ENCODE measurements around the gene DPH7.
"Not testable (repeated sequence)": the region's sequence is repeated elsewhere in the genome, so short reads cannot be mapped to it uniquely, and the experiment has no call there.

DPH7 gene

DNA sequence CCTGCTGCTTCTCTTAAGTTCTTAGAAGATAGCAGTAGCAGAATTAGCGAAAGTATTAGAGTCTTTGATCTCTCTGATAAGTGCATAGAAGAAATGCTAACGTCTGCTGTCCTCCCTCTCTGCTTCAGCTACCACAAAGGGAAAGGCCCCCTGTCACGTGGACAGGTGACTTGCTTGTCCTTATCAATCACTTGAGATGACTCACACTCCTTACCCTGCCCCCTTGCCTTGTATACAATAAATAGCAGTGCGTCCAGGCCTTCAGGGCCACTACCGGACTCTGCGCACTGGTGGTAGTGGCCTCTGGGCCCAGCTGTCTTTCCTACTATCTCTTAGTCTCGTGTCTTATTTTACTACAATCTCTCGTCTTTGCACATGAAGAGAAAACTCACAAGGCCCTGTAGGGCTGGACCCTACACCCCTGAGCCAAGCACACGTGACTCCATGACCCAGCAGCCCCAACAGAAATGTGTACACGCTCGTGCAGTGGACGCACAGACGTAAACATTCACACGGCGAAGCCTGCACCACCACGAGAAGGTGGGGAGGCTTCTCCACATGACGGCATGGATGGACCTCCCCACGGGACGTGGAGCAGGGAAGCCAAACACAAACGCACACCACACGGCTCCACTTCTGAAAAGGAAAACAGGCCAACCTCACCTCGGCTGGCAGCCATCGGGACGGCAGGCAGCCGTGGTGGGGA, 66.8 kb downstream of the DPH7 start:
- no peak overlapping the region for H3K27ac ChIP-seq
- no peak for TF ChIP-seq Cebpa-rat (IDR thresholded peaks at IDR 0.05)

DNA sequence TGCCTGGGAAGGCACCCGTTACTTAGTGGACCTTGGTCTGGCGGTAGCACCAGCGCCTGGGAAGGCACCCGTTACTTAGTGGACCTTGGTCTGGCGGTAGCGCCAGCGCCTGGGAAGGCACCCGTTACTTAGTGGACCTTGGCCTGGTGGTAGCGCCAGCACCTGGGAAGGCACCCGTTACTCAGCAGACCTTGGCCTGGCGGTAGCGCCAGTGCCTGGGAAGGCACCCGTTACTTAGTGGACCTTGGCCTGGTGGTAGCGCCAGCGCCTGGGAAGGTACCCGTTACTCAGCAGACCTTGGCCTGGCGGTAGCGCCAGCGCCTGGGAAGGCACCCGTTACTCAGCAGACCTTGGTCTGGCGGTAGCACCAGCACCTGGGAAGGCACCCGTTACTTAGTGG, 67.6 kb downstream of the DPH7 start:
- H3K27ac ChIP-seq; H3K4me3 ChIP-seq; H3K9me3 ChIP-seq (replicated peaks in 1 of 11); H3K9ac ChIP-seq; H4K20me1 ChIP-seq; H3K36me3 ChIP-seq; H3K27me3 ChIP-seq; H3K4me2 ChIP-seq: not testable (repeated sequence)
- H3K4me1 ChIP-seq = peaks cover 0 to 38% (median 34%) of the 10 kb centered on the region in 10 experiments; a peak in 18 of 20 replicates

More for the DNA sequence above, 66.8 kb downstream of the DPH7 start:
- H3K9ac ChIP-seq = no peak overlapping the region
- peaks cover 0 to 2% (median 0%) of the 10 kb centered on the region in 11 experiments; a peak in 1 of 22 replicates for H4K20me1 ChIP-seq
- no peak overlapping the region for H3K4me2 ChIP-seq
- 0 out of 22 replicates have a peak, but pooled peaks cover 0 to 3% (median 0%) of the 10 kb centered on the region in 11 experiments for H3K9me3 ChIP-seq (replicated peaks in 1 of 11)
- no peaks in the 10 kb centered on the region for H3K27me3 ChIP-seq
- peaks cover 0 to 7% (median 0%) of the 10 kb centered on the region in 11 experiments; a peak in 1 of 22 replicates for H3K36me3 ChIP-seq
- H3K4me1 ChIP-seq = peaks cover 0 to 31% (median 26%) of the 10 kb centered on the region in 10 experiments; a peak in 17 of 20 replicates
- no peak overlapping the region for H3K4me3 ChIP-seq

DNA sequence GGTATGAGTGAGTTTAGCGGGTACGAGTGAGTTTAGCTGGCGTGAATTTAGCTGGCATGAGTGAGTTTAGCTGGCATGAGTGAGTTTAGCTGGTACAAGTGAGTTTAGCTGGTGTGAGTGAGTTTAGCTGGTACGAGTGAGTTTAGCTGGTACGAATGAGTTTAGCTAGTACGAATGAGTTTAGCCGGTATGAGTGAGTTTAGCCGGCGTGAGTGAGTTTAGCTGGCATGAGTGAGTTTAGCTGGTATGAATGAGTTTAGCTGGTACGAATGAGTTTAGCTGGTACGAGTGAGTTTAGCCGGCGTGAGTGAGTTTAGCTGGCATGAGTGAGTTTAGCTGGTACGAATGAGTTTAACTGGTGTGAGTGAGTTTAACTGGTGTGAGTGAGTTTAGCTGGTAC, 69.5 kb downstream of the DPH7 start:
- Histone ChIP-seq H3K36me3 (peaks cover 0 to 7% (median 0%) of the 10 kb centered on the region in 11 experiments; a peak in 1 of 22 replicates), H3K9ac (no peak overlapping the region), H3K4me1 (peaks cover 0 to 35% (median 31%) of the 10 kb centered on the region in 10 experiments; a peak in 18 of 20 replicates), H3K27me3 (0 out of 22 replicates have a peak, but pooled peaks cover 0 to 7% (median 0%) of the 10 kb centered on the region in 11 experiments), H4K20me1 (peaks cover 0 to 18% (median 0%) of the 10 kb centered on the region in 11 experiments; a peak in 4 of 22 replicates), H3K9me3 (replicated peaks in 1 of 11) (peaks cover 0 to 14% (median 0%) of the 10 kb centered on the region in 11 experiments; a peak in 7 of 22 replicates), H3K4me2 (no peak overlapping the region), H3K4me3 (no peak overlapping the region), H3K27ac (no peak overlapping the region)
- TF ChIP-seq Cebpa-rat (IDR thresholded peaks at IDR 0.05) = no peak

DNA sequence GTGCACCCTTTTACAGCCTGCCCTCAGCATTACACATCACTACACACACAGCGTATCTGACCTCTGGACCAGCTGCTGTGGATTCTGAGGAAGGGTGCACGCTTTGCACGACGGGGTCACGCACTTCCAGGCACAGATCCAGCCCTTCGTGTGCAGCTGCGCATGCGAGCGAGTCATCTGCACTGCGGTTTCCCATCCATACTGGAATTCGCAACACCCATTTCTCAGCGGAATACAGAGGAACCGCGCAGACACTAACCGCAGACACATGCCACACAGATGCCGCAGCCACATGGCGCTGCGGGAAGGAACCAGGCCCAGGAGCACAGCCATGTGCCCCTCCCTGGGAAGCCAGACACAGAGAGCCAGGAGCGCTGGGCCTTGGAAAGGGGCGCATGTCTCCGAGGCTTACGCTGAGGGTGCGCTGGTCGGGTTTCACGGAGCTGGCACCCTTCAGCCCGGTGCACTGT, 72.0 kb downstream of the DPH7 start:
- TF ChIP-seq Cebpa-rat (IDR thresholded peaks at IDR 0.05) = no peak
- Histone ChIP-seq H3K36me3 (peaks cover 0 to 5% (median 0%) of the 10 kb centered on the region in 11 experiments; a peak in 1 of 22 replicates), H3K9ac (no peak overlapping the region), H3K4me2 (peak overlapping the region in 10 of 11 experiments; percentile 11 to 79 (median 68); a peak in 16 of 22 replicates), H3K9me3 (replicated peaks in 1 of 11) (peaks cover 0 to 29% (median 0%) of the 10 kb centered on the region in 11 experiments; a peak in 7 of 22 replicates), H3K4me3 (no peak overlapping the region), H3K27ac (no peak overlapping the region), H3K27me3 (0 out of 22 replicates have a peak, but pooled peaks cover 0 to 7% (median 0%) of the 10 kb centered on the region in 11 experiments), H3K4me1 (peaks cover 0 to 23% (median 18%) of the 10 kb centered on the region in 10 experiments; a peak in 18 of 20 replicates), H4K20me1 (peaks cover 0 to 18% (median 0%) of the 10 kb centered on the region in 11 experiments; a peak in 4 of 22 replicates)

DNA sequence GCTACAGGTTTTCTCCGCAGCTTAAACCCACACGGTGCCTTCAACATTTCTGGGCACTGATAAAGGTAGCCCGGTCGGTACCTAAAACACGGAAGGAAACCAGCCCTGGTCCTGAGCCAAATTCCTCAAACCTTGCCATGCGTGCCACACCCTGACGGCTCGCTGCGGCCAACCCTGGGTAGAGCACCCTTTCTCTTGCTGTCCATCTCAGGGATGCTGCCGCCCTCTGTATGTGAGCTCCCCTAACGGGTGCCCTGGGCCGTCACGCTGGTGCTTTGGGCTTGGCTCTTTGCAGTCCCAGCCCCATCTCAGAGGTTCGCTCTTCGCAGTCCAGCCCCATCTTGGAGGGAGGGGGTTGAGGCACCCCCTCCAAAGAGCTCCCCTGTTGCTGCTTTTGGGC, 72.5 kb downstream of the DPH7 start:
- no peak for TF ChIP-seq Cebpa-rat (IDR thresholded peaks at IDR 0.05)
- H3K4me3 ChIP-seq = no peak overlapping the region
- peaks cover 0 to under 1% (median 0%) of the 10 kb centered on the region in 11 experiments; a peak in 2 of 22 replicates for H3K36me3 ChIP-seq
- H3K9me3 ChIP-seq (replicated peaks in 1 of 11) = peaks cover 0 to 29% (median 0%) of the 10 kb centered on the region in 11 experiments; a peak in 7 of 22 replicates
- H4K20me1 ChIP-seq = peaks cover 0 to 18% (median 0%) of the 10 kb centered on the region in 11 experiments; a peak in 4 of 22 replicates
- no peak overlapping the region for H3K27ac ChIP-seq
- 0 out of 22 replicates have a peak, but pooled peaks cover 0 to 7% (median 0%) of the 10 kb centered on the region in 11 experiments for H3K27me3 ChIP-seq
- peak overlapping the region; percentile 11 to 79 (median 68); a peak in 20 of 22 replicates for H3K4me2 ChIP-seq
- H3K4me1 ChIP-seq = peaks cover 0 to 24% (median 18%) of the 10 kb centered on the region in 10 experiments; a peak in 18 of 20 replicates
- H3K9ac ChIP-seq = no peak overlapping the region

DNA sequence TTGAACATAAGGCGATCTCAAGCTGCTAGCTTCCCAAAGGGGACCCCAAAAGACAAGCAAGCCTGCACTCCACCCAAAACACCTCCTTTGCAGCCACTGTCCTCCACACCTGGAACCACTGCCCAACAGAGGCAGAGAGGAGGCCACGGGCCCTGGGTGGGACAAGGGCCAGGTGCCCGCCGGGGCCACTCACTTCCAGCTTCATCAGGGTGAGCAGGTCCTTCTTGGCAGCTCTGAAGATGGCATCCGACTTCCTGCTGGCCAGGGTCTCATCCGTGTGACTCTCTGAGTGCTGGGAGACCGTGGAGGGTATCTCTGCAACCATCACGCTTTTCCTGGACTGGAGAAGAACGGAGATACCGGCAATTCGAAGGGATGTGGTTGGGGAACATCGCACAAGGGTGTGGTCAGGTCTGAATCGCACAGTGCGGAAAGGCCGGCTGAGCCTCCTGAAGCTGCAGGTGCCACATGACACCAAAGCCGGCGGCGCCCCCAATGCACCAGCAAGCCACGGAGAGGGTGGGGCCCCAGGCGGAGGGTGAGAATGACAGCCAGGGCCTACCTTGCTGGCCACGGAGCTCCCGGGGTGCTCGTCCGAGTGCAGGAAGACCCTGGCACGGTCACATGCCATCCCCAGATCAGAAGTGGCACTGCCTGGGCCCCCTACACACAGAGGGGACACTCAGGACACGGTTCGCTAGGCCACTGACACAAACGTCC, 73.1 kb downstream of the DPH7 start:
- Histone ChIP-seq H3K27ac (no peak overlapping the region), H3K27me3 (0 out of 22 replicates have a peak, but pooled peaks cover 0 to 7% (median 0%) of the 10 kb centered on the region in 11 experiments), H3K9ac (no peak overlapping the region), H3K9me3 (replicated peaks in 1 of 11) (peaks cover 0 to 29% (median 0%) of the 10 kb centered on the region in 11 experiments; a peak in 7 of 22 replicates), H3K4me1 (peaks cover 0 to 31% (median 24%) of the 10 kb centered on the region in 10 experiments; a peak in 18 of 20 replicates), H3K36me3 (no peaks in the 10 kb centered on the region; a peak in 2 of 22 replicates), H3K4me2 (peak overlapping the region; percentile 11 to 79 (median 68); a peak in 20 of 22 replicates), H4K20me1 (peaks cover 0 to 18% (median 0%) of the 10 kb centered on the region in 11 experiments; a peak in 4 of 22 replicates), H3K4me3 (no peak overlapping the region)
- no peak for TF ChIP-seq Cebpa-rat (IDR thresholded peaks at IDR 0.05)
